A172 (cell line): ENCODE results near the gene NLRC4. TPM values are rescaled to one million over a fixed set of nuclear protein-coding genes. Genes with fewer than 3 reads are reported as not detected.
"Not testable (repeated sequence)": the region's sequence is repeated elsewhere in the genome, so short reads cannot be mapped to it uniquely, and the experiment has no call there.

Experiments used
- DNase-seq: peaks from one replicate; pipeline ENCODE4 v3.0.0-alpha.2; 2015; ENCODE audit warnings: low spot score
- total RNA-seq: library from RNA; depleted of rRNA; stranded (reverse); fragments of >200 nt; shearing (Covaris generic); gene quantifications from 2 replicates; pipeline ENCODE4 v1.2.3, GENCODE V29; 2014; rRNA removed

Gene NLRC4
- total RNA-seq, 1 experiment from 2014 or later, result not detected

GRCh38 chr2:32248299-32248698, 16.4 kb downstream of the NLRC4 start:
- no peak for DNase-seq

- no peak for DNase-seq
Measured at GRCh38 chr2:32246911-32247310, 17.8 kb downstream of the NLRC4 start.

DNA sequence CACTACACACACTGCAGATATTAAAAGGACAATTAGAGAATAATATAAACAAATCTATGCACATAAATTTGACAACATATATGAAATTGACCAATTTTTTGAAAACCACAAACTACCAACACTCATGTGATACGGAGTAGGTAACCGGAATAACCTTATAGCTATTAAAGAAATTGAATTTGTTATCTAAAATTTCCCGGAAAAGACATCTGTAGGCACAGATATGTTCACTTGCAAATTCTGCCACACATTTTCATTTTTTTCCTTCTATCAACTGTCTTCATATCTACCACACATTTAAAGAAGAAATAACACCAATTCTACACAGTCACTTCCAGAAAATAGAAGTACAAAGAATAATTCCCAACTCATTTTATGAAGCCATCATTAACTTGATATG, 22.4 kb downstream of the NLRC4 start:
- no peak for DNase-seq

GRCh38 chr2:32237996-32238395, 26.7 kb downstream of the NLRC4 start:
- DNase-seq, result no peak

DNA sequence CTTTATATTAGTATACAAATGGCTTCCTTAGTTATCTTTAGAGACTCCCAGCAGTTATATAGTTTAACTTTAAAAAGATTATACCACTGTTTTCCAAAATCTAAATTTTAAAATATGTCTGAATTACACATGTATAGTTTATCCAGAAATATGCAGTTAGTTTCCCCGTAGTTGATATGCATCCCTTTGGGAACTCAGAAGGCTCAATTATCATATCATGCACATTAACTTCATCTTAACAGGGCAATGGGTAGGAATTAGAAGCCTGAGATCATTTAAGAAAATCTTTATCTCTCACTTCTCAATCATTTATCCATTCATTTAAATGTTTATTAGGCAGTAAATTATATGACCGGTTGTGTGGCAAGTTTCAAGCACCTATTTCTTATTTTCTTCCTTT, 27.2 kb downstream of the NLRC4 start:
- DNase-seq, result no peak

- DNase-seq, result no peak
Measured at GRCh38 chr2:32235315-32235714, 29.4 kb downstream of the NLRC4 start.

DNA sequence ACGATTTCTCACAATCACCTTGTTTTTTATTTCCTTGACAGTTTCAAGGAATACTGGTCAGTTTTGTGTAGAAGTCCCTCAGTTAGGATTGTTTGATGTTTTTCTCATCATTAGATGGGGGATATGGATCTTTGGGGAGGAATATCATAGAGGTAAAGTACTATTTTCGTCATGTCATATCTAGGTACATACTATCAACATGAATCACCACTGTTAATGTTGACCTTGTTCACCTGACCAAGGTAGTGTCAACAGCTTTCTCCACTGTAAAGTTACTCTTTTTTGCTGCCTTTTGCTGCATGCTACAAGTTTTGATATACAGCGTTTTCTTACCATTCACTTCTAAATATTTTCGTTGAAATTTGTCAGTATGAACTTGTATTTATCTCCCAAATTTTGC, 32.7 kb downstream of the NLRC4 start:
- DNase-seq, result no peak

GRCh38 chr2:32229635-32230034, 35.1 kb downstream of the NLRC4 start:
- DNase-seq, result no peak

- DNase-seq, result no peak
Measured at GRCh38 chr2:32228181-32228580, 36.5 kb downstream of the NLRC4 start.

- no peak for DNase-seq
Measured at GRCh38 chr2:32227492-32227891, 37.2 kb downstream of the NLRC4 start.

DNA sequence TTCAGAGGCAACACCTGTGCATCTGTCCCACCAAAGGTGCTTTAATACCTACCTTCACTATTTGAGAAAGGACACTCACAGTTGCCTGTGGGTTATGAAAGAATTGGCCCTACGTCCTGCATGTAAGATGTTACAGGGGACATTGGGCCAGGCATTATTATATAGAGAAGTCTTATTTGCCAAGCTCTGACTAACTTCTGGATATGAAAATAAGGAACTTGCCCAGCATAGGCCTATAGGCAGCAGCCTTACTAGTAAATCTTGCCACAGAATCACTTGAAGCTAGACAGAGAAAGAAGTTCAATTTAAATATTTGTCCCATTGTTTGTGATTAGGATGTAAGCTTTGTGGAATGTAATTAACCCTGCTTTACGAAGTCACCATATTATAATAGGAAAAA, 41.7 kb downstream of the NLRC4 start:
- DNase-seq, result no peak

DNA sequence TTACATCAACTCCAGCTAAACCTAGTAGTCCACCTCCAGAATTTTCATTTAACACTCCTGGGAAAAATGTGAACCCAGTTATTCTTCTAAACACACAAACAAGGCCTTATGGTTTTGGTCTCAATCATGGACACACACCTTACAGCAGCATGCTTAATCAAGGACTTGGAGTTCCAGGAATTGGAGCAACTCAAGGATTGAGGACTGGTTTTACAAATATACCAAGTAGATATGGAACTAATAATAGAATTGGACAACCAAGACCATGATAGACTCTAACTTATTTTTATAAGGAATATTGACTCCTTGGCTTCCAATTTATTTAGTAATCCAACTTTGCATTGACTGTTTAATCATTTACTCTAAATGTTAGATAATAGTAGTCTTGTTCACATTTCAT, 44.2 kb downstream of the NLRC4 start:
- DNase-seq, result no peak

- DNase-seq, result no peak
Measured at GRCh38 chr2:32212295-32212694, 52.4 kb downstream of the NLRC4 start.

DNA sequence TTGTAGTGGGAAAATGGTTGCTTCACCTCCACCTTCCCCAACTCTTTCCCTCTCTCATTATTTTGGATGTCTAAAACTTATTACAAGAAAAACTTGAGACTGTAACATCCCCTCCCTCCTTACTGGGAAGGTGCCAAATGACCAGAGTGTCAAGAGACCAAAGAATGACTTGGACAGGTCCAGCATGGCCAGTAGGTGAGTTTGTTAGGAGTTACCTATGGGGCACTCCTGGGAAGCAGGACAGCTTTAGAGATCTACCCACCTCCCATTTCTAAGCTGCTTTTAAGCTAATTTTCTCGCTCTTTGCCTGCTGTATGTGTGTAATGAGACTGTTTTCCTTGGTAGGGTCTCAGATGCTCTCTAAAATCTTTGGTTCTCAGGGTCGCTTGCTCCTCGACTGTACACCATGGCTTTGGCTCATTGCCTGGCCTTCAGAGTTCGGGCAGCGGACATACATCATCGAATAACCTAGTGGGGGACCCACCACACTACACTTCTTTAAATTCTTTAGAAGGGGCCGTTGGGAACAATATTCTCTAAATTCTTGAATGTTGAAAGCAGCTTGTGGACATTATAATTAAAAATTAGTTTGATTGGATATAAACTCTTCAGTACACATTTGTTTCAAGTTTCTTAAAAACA, 53.8 kb downstream of the NLRC4 start:
- no peak for DNase-seq

DNA sequence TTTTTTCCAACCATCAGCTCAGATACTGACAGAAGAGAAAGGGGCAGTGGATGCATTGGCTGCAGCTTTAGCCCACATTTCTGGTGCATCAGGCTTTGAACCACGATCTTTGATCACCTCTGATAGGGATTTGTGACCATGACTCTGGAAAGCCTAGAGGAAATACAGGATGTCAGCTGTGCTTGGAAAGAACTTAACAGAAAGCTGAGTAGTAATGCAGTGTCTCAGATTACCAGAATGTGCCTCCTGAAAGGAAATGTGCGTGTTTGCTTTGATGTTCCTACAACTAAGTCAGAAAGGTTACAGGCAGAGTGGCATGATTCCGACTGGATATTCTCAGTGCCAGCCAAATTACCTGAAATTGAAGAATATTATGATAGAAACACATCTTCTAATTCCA, 61.3 kb downstream of the NLRC4 start:
- DNase-seq, result not testable (repeated sequence)

DNA sequence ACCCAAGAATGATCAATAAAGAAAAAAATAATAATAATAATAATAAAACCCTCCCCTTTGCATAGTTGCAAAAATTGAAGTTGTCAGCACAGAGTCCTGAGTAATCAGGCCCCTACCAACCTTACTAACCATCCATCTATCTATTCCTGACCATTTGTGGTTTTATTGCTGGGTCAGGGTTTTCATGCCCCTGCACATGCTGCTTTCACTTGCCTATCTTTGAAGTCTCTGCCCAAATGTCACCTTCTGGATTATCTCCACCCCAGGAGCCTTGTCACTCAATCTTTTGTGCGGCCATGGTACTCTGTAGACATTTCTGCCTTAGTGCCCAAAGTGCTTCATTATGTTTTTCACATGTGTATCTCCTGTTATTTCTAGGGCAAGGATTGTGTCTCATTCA, 63.9 kb downstream of the NLRC4 start:
- DNase-seq, result no peak

DNA sequence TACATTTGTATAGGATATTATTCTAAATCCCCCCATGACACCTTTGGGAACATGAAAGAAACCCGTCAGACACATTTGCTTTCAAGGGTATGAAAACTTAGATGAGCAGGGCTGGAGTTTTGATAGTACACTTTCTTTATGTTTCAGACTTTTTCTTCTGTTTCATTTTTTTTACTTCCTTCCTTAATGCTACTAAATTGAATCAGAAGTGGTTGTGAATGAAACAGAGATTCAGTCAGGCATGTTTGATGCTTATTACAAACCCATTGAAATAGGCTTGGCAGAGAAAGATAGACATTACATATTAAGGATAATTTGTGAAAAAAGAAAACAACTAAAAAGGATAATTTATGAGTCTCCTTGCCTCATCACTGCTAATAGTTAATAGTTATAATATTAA, 72.3 kb downstream of the NLRC4 start:
- no peak for DNase-seq

DNA sequence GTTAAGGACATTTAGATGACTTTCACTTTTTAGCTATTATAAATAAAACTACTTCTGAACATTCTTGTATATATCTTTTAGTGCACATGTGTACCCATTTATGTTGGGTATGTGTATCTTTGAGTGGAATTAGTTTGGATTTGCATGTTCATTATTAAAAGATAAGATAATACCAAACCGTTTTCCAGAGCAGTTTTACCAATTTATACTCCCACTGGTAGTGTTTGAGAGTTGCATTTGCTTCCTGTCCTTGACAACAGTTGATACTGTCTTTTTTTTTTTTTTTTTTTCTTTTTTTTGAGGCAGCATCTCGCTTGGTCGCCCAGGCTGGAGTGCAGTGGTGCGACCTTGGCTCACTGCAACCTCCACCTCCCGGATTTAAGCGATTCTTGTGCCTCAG, 75.7 kb downstream of the NLRC4 start:
- no peak for DNase-seq

GRCh38 chr2:32182667-32183066, 82.0 kb downstream of the NLRC4 start:
- no peak for DNase-seq

Other genes with a start within 250 kb of the NLRC4 start
- 178 and 233 TPM in 2 replicates for gene DPY30, start 225.1 kb downstream of the NLRC4 start, total RNA-seq
- gene SPAST, start 201.3 kb downstream of the NLRC4 start, total RNA-seq, result 33.9 and 37.6 TPM in 2 replicates
- 48.8 and 49.5 TPM in 2 replicates for gene SLC30A6, start 99.0 kb downstream of the NLRC4 start, total RNA-seq
- 51.1 and 51.5 TPM in 2 replicates for gene YIPF4, start 13.0 kb upstream of the NLRC4 start, total RNA-seq
- 57.7 and 58.7 TPM in 2 replicates for gene BIRC6, start 92.1 kb upstream of the NLRC4 start, total RNA-seq